Keratinocyte (primary cell): Measurements from ENCODE around the gene LRRC7. TPM values are rescaled to one million over a fixed set of nuclear protein-coding genes. Genes with fewer than 3 reads are reported as not detected.

Experiments
- DNase-seq: peaks from one replicate; pipeline ENCODE4 v3.0.0-alpha.2; 2011; ENCODE audit warnings: low read depth, missing footprints, low spot score
- FAIRE-seq: peaks from 2 replicates; lab custom pipeline; 2011; peaks lifted over from hg19 to GRCh38; lab: Jason Lieb, UNC
- H2AFZ ChIP-seq: 2 replicates; pipeline ENCODE4 v1.6.0; 2012; ENCODE audit warnings: low read length, control low read depth, inconsistent platforms; ENCODE audit not compliant: control insufficient read depth
- H3K27ac ChIP-seq: 2 replicates; pipeline ENCODE4 v1.5.1; 2011; ENCODE audit warnings: low read length; ENCODE audit not compliant: control insufficient read depth, insufficient read depth
- H3K27me3 ChIP-seq: 3 replicates; pipeline ENCODE4 v1.6.0; 2011; ENCODE audit warnings: low read length; ENCODE audit not compliant: control insufficient read depth, insufficient read depth; ENCODE audit errors: extremely low read depth
- H3K36me3 ChIP-seq, 2 experiments: 2 replicates in 1 of 2; 3 replicates in 1 of 2; pipeline ENCODE4 v1.5.1; 2011; ENCODE audit warnings: low read length in 2 of 2, mild to moderate bottlenecking in 1 of 2; ENCODE audit not compliant: control insufficient read depth in 2 of 2, insufficient read depth in 2 of 2; ENCODE audit errors: extremely low read depth in 1 of 2
- H3K4me1 ChIP-seq: 3 replicates; pipeline ENCODE4 v1.5.1; 2011; ENCODE audit warnings: low read length; ENCODE audit not compliant: control insufficient read depth, insufficient read depth; ENCODE audit errors: extremely low read depth
- H3K4me2 ChIP-seq: 3 replicates; pipeline ENCODE4 v1.6.0; 2011; ENCODE audit warnings: low read depth, low read length; ENCODE audit not compliant: control insufficient read depth, insufficient read depth; ENCODE audit errors: extremely low read depth
- H3K4me3 ChIP-seq, 3 experiments: fragments of 200-600 bp in 1 of 3; sonication (generic) in 1 of 3; 2 replicates in 2 of 3; 3 replicates in 1 of 3; pipeline ENCODE4 v1.5.1; 2011 to 2016; ENCODE audit warnings: low read length in 3 of 3, mild to moderate bottlenecking in 3 of 3, control low read depth in 2 of 3, inconsistent platforms in 1 of 3, low read depth in 1 of 3, mixed read lengths in 1 of 3, mixed run types in 1 of 3, moderate library complexity in 1 of 3; ENCODE audit not compliant: control insufficient read depth in 2 of 3, insufficient read depth in 2 of 3; ENCODE audit errors: extremely low read depth in 1 of 3
- H3K79me2 ChIP-seq: 2 replicates; pipeline ENCODE4 v1.6.0; 2012; ENCODE audit warnings: low read length; ENCODE audit not compliant: control insufficient read depth, insufficient read depth
- H3K9ac ChIP-seq: 3 replicates; pipeline ENCODE4 v1.6.0; 2011; ENCODE audit warnings: low read length; ENCODE audit not compliant: control insufficient read depth, insufficient read depth; ENCODE audit errors: extremely low read depth
- H3K9me1 ChIP-seq: 3 replicates; pipeline ENCODE4 v1.6.0; 2011; ENCODE audit warnings: low read length; ENCODE audit not compliant: control insufficient read depth, insufficient read depth; ENCODE audit errors: extremely low read depth
- H3K9me3 ChIP-seq: 2 replicates; pipeline ENCODE4 v1.5.1; 2012; ENCODE audit warnings: low read depth, low read length; ENCODE audit not compliant: control insufficient read depth
- H4K20me1 ChIP-seq: 3 replicates; pipeline ENCODE4 v1.6.0; 2011; ENCODE audit warnings: low read length; ENCODE audit not compliant: control insufficient read depth, insufficient read depth; ENCODE audit errors: extremely low read depth
- CTCF ChIP-seq, 3 experiments: IDR thresholded peaks in 1 of 3; conservative IDR thresholded peaks in 1 of 3; optimal IDR thresholded peaks in 1 of 3; 2 replicates in 2 of 3; 3 replicates in 1 of 3; pipeline versions ENCODE3 to v1.5.1; 2011; ENCODE audit warnings: low read length in 3 of 3, mild to moderate bottlenecking in 3 of 3, moderate library complexity in 2 of 3, control low read depth in 1 of 3, inconsistent platforms in 1 of 3; ENCODE audit not compliant: insufficient read depth in 2 of 3; ENCODE audit errors: extremely low read depth in 1 of 3
- EZH2 ChIP-seq: IDR thresholded peaks from one replicate; pipeline ENCODE4 v1.6.1; 2012; ENCODE audit warnings: inconsistent platforms, mild to moderate bottlenecking, low read length, moderate library complexity
- dilution Hi-C: fragments of 300-500 bp; cut with MboI; formaldehyde crosslinking; loops from one replicate; pipeline ENCODE4 v1.7.0; 2020; ENCODE audit warnings: low sequenced_read_pairs; ENCODE audit not compliant: extremely low pct_ligation_motif_present
- polyA plus RNA-seq, 5 experiments: library from polyadenylated mRNA; depleted of rRNA in 3 of 5; stranded (reverse) in 3 of 5; stranded (forward) in 1 of 5; unstranded in 1 of 5; fragments of >200 nt; gene quantifications; 1 replicate in 1 of 5; 2 replicates in 3 of 5; 3 replicates in 1 of 5; pipeline versions ENCODE4 v1.2.1 to v1.2.3, GENCODE V29; 2011 to 2012; ENCODE audit warnings: missing spikeins in 2 of 5, low read depth in 1 of 5, low replicate concordance in 1 of 5

LRRC7 gene
- polyA plus RNA-seq, 1 donor (not counting 4 experiments of a cell fraction or from before 2014, with no cell fraction given) = 0.28 TPM

DNA sequence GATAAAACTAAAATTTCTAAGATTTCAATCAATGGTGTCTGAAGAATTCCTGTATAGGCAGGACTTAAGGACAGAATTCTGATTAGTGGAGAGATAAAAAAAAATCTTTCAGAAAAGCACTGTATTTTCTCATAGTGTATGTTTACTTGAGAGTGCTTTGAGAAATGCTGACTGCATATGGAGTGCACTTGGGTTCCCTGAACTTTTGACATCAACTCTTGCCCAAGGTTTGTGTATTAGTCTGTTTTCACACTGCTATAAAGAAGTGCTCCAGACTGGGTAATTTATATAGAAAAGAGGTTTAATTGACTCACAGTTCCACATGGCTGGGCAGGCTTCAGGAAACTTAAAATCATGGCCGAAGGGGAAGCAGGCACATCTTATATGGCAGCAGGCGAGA lies 362.7 kb downstream of the LRRC7 start:
- dilution Hi-C loops = no loop called here

GRCh38 chr1:69932760-69933159 lies 365.0 kb downstream of the LRRC7 start:
- no peaks in the 10 kb centered on the region for H3K79me2 ChIP-seq

More for the DNA sequence above, 362.7 kb downstream of the LRRC7 start:
- Histone ChIP-seq H3K9ac (no peak overlapping the region), H4K20me1 (no peaks in the 10 kb centered on the region), H3K9me3 (no peaks in the 10 kb centered on the region), H3K9me1 (no peaks in the 10 kb centered on the region), H3K4me2 (no peak overlapping the region), H3K4me3 (no peak overlapping the region), H3K27me3 (no peaks in the 10 kb centered on the region), H3K36me3 (no peaks in the 10 kb centered on the region), H3K4me1 (no peaks in the 10 kb centered on the region), H3K79me2 (no peaks in the 10 kb centered on the region), H2AFZ (no peak overlapping the region), H3K27ac (no peak overlapping the region)
- TF ChIP-seq EZH2 (no peak), CTCF (optimal IDR thresholded peaks at IDR 0.05 in 1 of 3, IDR thresholded peaks at IDR 0.05 in 1 of 3, conservative IDR thresholded peaks at IDR 0.05 in 1 of 3; ENCODE audit: extremely low read depth in 1 of 3, insufficient read depth in 2 of 3, low read length in 3 of 3) (no peak)
- FAIRE-seq (no peak), DNase-seq (no peak)

More at GRCh38 chr1:69932760-69933159, 365.0 kb downstream of the LRRC7 start:
- no peak for DNase-seq
- Histone ChIP-seq H4K20me1 (no peaks in the 10 kb centered on the region), H3K4me2 (no peak overlapping the region), H3K27me3 (no peaks in the 10 kb centered on the region), H3K36me3 (no peaks in the 10 kb centered on the region), H3K9me3 (no peaks in the 10 kb centered on the region), H3K9me1 (no peaks in the 10 kb centered on the region), H3K4me3 (no peak overlapping the region), H3K9ac (no peak overlapping the region), H3K4me1 (no peaks in the 10 kb centered on the region), H2AFZ (no peak overlapping the region), H3K27ac (no peak overlapping the region)
- no peak for FAIRE-seq
- dilution Hi-C loops = no loop called here
- TF ChIP-seq EZH2 = no peak
- TF ChIP-seq CTCF (optimal IDR thresholded peaks at IDR 0.05 in 1 of 3, IDR thresholded peaks at IDR 0.05 in 1 of 3, conservative IDR thresholded peaks at IDR 0.05 in 1 of 3; ENCODE audit: extremely low read depth in 1 of 3, insufficient read depth in 2 of 3, low read length in 3 of 3) = no peak
